DOHH2 (cell line): ENCODE results near the gene AATF.

ENCODE experiments used
- H3F3A ChIP-seq: fragments of 200-600 bp; sonication (generic), shearing (Covaris generic); 2 replicates; pipeline ENCODE4 v1.6.0; 2016; ENCODE audit warnings: antibody characterized with exemption, mild to moderate bottlenecking; ENCODE audit not compliant: control insufficient read depth, insufficient read depth
- H3K27ac ChIP-seq: fragments of 200-600 bp; sonication (generic); 2 replicates; pipeline ENCODE4 v1.5.1; 2014; ENCODE audit warnings: low read depth, mild to moderate bottlenecking, low read length, moderate library complexity
- H3K27me3 ChIP-seq: fragments of 200-600 bp; sonication (generic); 2 replicates; pipeline ENCODE4 v1.6.1; 2014; ENCODE audit warnings: mild to moderate bottlenecking, low read length, mixed read lengths; ENCODE audit not compliant: control insufficient read depth
- H3K36me3 ChIP-seq: fragments of 200-600 bp; sonication (generic); 2 replicates; pipeline ENCODE4 v1.6.1; 2014; ENCODE audit warnings: mild to moderate bottlenecking, low read length, moderate library complexity, mixed read lengths; ENCODE audit not compliant: control insufficient read depth
- H3K4me1 ChIP-seq: fragments of 200-600 bp; sonication (generic); 2 replicates; pipeline ENCODE4 v1.6.1; 2014; ENCODE audit warnings: mild to moderate bottlenecking, low read length, mixed read lengths; ENCODE audit not compliant: control insufficient read depth
- H3K4me2 ChIP-seq: fragments of 200-600 bp; sonication (generic); 2 replicates; pipeline ENCODE4 v1.6.0; 2014; ENCODE audit warnings: mild to moderate bottlenecking, low read length, moderate library complexity
- H3K4me3 ChIP-seq: fragments of 200-600 bp; sonication (generic); 2 replicates; pipeline ENCODE4 v1.5.1; 2014; ENCODE audit warnings: mild to moderate bottlenecking, low read length, mixed read lengths
- H3K79me2 ChIP-seq: fragments of 200-600 bp; sonication (generic); 2 replicates; pipeline ENCODE4 v1.6.1; 2014; ENCODE audit warnings: mild to moderate bottlenecking, low read length, mixed read lengths; ENCODE audit not compliant: control insufficient read depth
- H3K9me2 ChIP-seq: fragments of 200-600 bp; sonication (generic); replicated peaks from 2 replicates; pipeline ENCODE4 v1.6.1; 2014; ENCODE audit warnings: mild to moderate bottlenecking, low read length, mixed read lengths; ENCODE audit not compliant: control insufficient read depth
- H3K9me3 ChIP-seq: fragments of 200-600 bp; sonication (generic); 2 replicates; pipeline ENCODE4 v1.6.1; 2014; ENCODE audit warnings: antibody characterized with exemption, low read length, mixed read lengths; ENCODE audit not compliant: control insufficient read depth, insufficient read depth
- H4K20me1 ChIP-seq: fragments of 200-600 bp; sonication (generic); 2 replicates; pipeline ENCODE4 v1.6.0; 2014; ENCODE audit warnings: low read depth, mild to moderate bottlenecking, antibody characterized with exemption, low read length, moderate library complexity; ENCODE audit not compliant: control insufficient read depth, insufficient read depth
- CTCF ChIP-seq: fragments of 200-600 bp; sonication (generic); IDR thresholded peaks from one replicate; pipeline ENCODE4 v1.5.1; 2014; ENCODE audit warnings: antibody characterized with exemption, mild to moderate bottlenecking, low read depth, low read length; ENCODE audit not compliant: poor library complexity, severe bottlenecking
- EZH2phosphoT487 ChIP-seq: fragments of 200-600 bp; sonication (generic); IDR thresholded peaks from 2 replicates; pipeline ENCODE4 v1.6.1; 2017; ENCODE audit warnings: borderline replicate concordance, mild to moderate bottlenecking, antibody characterized with exemption, low read length, moderate library complexity, mixed read lengths

AATF gene

GRCh38 chr17:37019741-37020129 lies 71.0 kb downstream of the AATF start:
- Histone ChIP-seq H3K4me3 (no peak overlapping the region), H3K4me2 (no peak overlapping the region), H3K79me2 (peaks cover 17% of the 10 kb centered on the region), H3K27me3 (no peaks in the 10 kb centered on the region), H4K20me1 (peaks cover 5% of the 10 kb centered on the region; the same call in 1 of the 2 replicates), H3F3A (peaks cover 5% of the 10 kb centered on the region; the same call in 1 of the 2 replicates), H3K9me3 (no peaks in the 10 kb centered on the region), H3K27ac (no peak overlapping the region), H3K36me3 (peaks cover 69% of the 10 kb centered on the region), H3K9me2 (no peaks in the 10 kb centered on the region), H3K4me1 (peaks cover 12% of the 10 kb centered on the region)
- no peak for TF ChIP-seq EZH2phosphoT487
- TF ChIP-seq CTCF: no peak

GRCh38 chr17:37024181-37024637 lies 75.5 kb downstream of the AATF start:
- Histone ChIP-seq H3K9me3 (no peaks in the 10 kb centered on the region), H3K4me1 (no peaks in the 10 kb centered on the region), H3K4me3 (no peak overlapping the region), H3K4me2 (no peak overlapping the region), H3K27me3 (no peaks in the 10 kb centered on the region), H3K9me2 (no peaks in the 10 kb centered on the region), H3F3A (peaks cover 5% of the 10 kb centered on the region; the same call in 1 of the 2 replicates), H4K20me1 (no peaks in the 10 kb centered on the region), H3K79me2 (no peaks in the 10 kb centered on the region), H3K27ac (no peak overlapping the region), H3K36me3 (peaks cover 61% of the 10 kb centered on the region)
- no peak for TF ChIP-seq EZH2phosphoT487
- TF ChIP-seq CTCF: no peak

GRCh38 chr17:37025238-37025637 lies 76.5 kb downstream of the AATF start:
- Histone ChIP-seq H3F3A (peaks cover 2% of the 10 kb centered on the region; the same call in 1 of the 2 replicates), H3K79me2 (no peaks in the 10 kb centered on the region), H4K20me1 (no peaks in the 10 kb centered on the region), H3K36me3 (peaks cover 56% of the 10 kb centered on the region), H3K9me3 (no peaks in the 10 kb centered on the region), H3K27me3 (no peaks in the 10 kb centered on the region), H3K4me1 (no peaks in the 10 kb centered on the region), H3K27ac (no peak overlapping the region), H3K9me2 (no peaks in the 10 kb centered on the region), H3K4me3 (no peak overlapping the region), H3K4me2 (no peak overlapping the region)
- TF ChIP-seq CTCF (no peak), EZH2phosphoT487 (no peak)
